Stimulated activated CD4-positive, alpha-beta T cell treated with anti-CD3 and anti-CD28 coated beads, Interleukin-1b, Interleukin-23, amount 100 ng/mL, for 48 hours (primary cell): ENCODE results near the gene TRPC1.
A peak's percentile ranks its signal among the peaks of the same experiment; 100 is the strongest.

Experiments
- DNase-seq: peaks from one replicate; pipeline ENCODE4 v3.0.0-alpha.2; 2020

The TRPC1 gene

DNA sequence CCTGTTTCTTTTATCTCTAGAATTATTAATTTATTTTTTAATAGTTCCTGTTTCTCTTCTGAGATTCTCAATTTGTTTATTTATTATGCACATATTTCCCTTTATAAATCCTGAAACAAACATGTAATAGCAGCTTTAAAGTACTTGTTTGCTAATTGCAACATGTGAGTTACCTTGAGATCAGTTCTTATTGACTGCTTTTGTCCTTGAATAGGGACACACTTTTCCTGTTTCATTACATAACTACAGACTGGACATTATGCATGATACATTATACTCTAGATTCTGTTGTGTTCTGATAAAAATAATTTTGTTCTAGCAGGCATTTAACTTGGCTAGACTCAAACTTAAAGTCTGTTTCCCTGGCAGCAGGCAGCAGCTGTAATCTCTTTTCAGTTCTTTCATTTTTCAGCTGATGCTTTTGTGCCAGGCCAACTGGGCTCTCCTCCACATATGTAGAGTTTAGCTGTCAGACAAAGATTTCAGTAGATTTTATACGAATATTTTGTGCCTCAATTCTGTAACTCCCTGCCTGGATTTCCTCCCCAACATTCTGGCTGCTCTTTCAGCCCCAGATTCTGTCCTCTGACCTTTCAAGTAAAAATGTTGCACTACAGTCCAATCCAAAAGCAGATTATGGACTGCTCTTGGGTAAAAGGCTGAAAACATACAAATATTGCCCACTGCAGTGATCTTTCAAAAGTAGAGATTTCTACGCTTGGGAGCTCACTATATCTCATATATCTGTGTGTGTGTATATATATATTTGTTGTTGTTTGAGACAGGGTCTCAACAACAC, 123.1 kb downstream of the TRPC1 start:
- no peak for DNase-seq

DNA sequence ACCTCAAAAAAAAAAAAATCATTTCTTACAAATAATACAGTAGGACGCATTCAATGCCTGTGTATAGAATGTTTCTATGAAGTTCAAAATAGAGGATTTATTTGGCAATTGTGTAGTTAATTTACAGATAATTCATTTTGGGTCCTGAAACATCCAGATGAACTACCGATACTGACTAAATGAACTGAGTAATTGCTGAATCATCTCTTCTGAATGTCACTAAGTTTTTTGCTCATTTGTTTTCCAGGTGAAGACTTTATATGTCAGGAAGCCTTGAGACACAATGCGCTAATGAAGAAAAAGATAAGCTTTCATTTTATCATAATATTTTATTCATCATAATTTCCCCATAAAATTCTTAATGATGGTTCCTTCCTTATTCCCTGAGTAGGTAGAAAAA, 125.3 kb downstream of the TRPC1 start:
- DNase-seq = no peak

DNA sequence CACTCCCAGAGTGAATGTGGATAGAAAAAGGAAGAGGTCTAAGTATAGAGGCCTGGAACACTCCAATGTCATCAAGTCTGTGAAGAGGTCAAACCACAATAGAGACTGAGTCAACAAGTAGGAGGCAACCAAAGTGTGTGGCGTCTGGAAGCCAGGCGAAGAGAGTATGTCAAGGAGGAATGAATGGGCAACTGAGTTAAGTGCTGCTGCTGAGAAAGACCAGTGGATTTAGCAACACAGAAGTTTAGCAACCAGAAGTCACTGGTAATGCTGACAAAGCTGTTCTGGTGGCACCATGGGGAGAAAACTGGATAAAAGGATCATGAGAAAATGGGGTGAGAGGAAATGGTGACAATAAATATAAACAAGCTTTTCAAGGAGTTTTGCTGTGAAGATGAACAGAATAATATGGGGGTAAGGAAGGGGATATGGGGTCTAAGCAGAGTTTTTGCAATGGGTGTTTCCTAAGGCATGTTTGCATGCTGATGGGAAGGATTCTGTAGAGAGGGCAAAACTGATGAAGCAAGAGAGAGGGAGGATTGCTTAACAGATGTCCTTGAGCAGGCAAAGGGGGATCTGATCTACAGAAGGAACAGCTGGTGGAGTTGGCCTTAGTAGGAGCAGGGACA, 126.7 kb downstream of the TRPC1 start:
- peak; percentile 40 for DNase-seq

DNA sequence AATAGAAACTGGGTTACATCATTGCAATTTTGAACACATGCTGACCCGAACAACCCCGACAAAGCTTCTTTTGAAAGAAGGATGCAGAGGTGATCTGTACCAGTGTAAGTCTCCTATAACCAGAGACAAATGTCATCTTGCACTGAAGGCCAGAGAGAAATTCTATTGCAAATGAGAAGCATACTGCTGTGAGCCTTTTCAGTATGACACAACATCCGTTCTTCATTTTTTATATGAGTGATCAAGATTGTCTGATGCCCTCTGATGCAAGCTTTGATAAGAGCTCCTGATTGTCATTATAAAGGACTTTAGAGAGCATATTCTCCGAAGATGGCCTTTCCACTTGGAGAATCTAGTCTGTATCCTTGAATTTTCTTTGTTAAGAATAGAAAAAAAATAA, 128.2 kb downstream of the TRPC1 start:
- DNase-seq = no peak

DNA sequence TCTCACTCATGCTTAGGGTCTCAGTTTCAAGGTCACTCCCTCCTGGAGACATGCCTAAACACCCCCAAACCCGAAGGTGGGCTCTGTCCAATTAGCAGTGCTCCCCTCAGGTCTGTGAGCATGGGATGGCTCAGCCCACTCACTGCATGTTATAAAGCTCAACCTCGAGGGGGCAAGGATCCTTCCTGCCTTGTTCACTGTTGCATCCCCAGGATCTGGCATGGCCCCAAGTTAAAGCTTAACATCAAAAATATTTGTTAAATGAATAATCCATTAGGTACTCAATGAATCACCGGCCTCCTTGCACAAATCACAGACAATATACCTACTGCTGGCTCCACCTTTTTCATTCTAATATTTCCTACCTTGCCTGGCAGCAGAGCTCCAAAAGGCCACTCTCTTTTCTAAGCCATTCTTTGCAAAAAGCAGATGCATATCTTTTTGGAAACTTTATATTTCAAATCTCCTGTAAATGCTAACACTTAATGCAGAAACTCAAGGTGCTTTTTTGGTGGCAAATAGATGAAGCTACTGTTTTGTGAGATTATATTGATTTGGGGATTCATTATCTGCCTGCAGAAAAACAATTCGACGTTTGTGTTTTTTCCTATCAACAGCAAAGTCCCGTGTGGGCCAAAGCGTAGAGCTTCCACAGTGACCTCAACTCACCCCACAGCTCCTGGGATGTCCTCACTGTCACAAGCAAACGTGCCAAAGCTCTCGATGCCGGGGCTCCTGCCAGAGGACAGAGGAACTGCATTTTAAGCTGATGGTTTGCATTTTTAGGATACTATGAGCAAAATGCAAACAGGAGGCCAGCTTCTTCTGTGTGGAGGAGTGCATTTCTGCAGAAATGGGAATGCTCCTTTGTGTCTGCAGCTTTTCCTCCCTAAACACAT, 129.7 kb downstream of the TRPC1 start:
- DNase-seq = no peak

DNA sequence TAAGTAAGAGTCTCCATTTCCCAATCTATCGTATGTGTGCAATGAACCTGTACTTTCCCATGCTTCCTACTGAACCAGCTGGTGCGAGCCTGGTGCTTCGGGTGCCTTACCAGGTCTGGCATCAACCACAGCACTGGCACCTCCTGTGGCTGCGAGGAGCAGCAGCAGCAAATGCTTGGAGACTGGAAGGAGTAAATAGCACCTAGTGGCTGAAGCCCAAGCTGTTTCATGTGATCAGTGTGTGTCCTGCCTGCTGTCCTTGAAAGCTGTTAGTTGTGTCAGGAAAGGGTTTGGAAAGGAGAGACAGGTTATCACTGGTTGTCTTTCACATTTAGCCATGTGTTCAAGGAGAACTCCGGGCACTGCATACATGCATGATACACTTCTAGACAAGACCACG, 133.2 kb downstream of the TRPC1 start:
- no peak for DNase-seq
